AG08396 (cell line): Measurements from ENCODE around the gene TMEM139.

ENCODE experiments used
- DNase-seq: peaks from one replicate; pipeline ENCODE4 v3.0.0; 2012; ENCODE audit warnings: low spot score, mixed read lengths

TMEM139 gene

GRCh38 chr7:143284591-143285469 lies at the start of gene TMEM139:
Gene TMEM139 (plus strand): TSS chr7:143284958. CDS start chr7:143285958, 1,000 bp downstream.
- no peak for DNase-seq

- DNase-seq, result no peak
Measured at GRCh38 chr7:143235561-143235960, 49.2 kb upstream of the TMEM139 start.

DNA sequence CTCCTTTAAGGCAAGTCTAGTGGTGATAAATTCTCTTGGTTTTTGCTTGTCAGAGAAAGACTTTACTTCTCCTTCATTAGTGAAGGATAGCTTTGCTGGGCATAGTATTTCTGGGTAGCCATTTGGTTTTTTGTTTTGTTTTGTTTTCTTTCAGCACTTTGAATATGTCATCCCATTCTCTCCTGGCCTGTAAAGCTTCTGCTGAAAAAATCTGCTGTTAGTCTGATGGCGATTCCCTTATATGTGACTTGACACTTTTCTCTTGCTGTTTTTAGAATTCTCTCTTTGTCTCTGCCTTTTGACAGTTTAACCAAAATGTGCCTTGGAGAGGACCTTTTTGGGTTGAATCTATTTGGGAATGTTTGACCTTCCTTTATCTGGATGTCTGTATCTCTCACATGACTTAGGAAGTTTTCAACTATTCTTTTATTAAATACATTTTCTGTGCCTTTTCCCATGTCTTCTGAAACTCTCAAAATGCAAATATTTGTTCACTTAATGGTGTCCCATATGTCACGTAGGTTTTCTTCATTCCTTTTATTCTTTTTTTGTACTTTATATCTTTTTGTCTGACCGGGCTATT lies 48.3 kb upstream of the TMEM139 start:
- no peak for DNase-seq

- no peak for DNase-seq
Measured at GRCh38 chr7:143237366-143237765, 47.4 kb upstream of the TMEM139 start.

- DNase-seq, result no peak
Measured at GRCh38 chr7:143238289-143238980, 46.3 kb upstream of the TMEM139 start.

GRCh38 chr7:143239813-143240212 lies 44.9 kb upstream of the TMEM139 start:
- DNase-seq, result no peak

DNA sequence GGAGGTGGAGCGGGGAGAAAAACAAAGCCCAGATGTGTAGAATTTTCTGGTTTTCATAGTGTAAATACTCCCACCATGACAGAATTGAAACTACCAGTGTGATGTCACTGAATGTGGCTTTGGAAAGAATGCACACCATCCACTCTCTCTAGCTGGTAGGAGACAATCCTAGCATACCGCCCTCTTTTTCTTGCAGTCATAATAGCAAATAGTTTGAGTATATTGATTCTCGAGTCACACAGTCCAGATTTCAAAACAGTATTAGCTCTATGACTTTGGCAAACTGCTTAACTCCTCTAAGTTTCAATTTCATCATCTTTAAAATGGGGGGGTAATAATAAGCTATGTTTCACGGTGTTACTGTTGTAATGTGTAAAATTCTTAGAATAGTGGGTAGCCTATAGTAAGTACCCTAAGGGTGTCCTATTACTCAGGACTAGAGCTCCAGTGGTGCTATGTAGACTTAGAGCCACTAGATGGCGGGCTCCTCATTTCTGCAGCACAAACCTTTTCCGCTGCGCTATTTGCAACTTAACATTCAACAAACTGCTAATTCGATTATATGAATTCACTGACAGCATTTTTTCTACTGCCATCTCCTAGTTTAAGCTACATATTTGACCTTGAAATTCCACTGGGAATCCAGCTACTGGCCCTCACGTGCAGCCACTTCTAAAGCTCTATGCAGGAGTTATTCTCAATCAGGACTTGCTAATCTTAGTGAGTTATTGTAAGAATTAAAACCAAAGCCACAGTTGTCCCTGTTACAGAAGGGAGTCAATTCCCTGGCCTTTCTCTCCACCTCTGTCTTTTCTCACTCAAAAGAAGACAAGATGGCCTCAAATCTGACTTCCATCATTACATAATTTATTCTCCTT lies 44.2 kb upstream of the TMEM139 start:
- peak; percentile 56 for DNase-seq

DNA sequence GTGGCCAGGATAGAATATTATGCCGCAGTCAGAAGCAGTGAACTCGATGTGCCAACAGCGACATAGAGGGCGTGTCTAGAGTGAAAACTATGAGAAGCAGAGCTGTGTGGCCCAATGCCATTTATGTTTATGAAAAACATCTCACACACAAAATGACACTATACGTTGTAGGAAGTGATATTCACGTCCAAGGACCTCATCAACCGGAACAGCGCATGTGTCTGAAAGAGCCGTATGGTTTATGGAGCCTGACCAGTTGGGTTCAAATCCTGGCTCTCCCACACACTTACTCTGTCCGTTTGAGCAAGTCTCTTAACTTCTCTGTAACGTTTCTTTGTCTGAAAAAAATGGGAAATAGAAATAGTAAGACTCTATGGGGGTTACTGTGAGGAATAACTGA lies 42.5 kb upstream of the TMEM139 start:
- DNase-seq, result no peak

DNA sequence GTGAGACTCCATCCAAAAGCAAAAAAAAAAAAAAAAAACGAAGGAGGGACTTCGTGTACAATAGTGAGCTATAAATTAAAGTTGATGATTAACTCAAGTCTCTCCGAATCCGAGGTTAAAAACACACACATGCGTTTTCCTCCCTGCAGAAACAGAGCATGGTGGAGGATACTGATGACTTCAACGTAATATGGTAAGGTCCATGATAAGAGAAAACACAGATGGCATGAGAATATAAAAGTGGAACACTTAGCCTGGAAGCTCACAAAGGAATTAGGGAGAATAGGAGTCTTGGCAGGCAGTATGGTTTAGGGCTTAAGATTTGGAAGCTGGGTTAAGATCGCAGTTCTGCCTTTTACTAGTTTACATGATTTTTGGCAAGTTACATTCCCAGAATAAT lies 41.6 kb upstream of the TMEM139 start:
- no peak for DNase-seq

GRCh38 chr7:143243614-143244013 lies 41.1 kb upstream of the TMEM139 start:
- DNase-seq, result no peak

- no peak for DNase-seq
Measured at GRCh38 chr7:143244321-143244720, 40.4 kb upstream of the TMEM139 start.

DNA sequence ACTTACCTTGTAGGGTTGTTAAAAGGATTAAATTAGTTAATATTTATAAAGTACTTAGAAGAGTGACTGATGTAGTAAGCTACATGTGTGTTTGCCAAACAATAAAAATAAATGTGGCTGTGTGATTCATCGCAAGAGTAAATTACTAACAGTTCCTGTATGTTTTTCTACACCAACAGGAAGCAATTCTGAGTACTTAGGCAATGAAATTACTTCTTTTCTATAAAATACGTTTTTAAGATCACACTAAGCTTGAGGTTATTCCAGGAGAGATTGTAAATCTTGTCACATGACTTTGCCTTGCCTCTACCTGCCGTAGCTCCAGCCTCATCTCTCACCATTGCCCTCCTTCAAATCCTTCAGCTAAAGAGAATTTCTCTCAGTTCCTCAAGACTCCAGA lies 39.6 kb upstream of the TMEM139 start:
- DNase-seq, result no peak

GRCh38 chr7:143247372-143247771 lies 37.4 kb upstream of the TMEM139 start:
- DNase-seq, result no peak

DNA sequence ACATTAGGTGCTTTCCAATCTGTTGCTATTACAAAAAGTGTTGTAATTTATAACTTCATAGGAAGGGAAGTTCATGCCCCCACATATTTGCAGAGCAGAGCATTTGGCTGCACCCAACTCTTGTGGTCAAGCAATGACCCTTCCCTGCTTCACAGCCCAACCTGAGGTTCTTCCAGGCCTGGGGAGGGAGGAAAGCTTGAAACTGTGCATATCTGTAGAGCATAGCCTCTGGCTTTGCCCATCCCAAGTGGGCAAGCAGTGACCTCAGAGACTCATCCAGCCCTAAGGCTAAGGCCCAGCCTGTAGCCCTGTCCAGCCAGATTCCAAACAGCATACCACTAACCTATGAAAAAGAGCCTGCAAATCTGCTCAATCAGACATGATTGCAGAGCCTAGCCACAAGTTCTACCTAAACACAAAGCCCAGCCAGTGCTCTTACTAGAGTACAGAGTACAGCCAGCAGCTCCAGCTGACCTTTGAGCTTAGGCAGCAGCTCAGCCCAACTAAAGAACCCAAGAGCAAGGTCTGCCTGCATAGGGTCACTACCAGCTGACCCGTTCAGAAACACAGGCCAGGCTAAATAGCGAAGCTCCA lies 35.9 kb upstream of the TMEM139 start:
- no peak for DNase-seq

- DNase-seq, result no peak
Measured at GRCh38 chr7:143250199-143250598, 34.6 kb upstream of the TMEM139 start.

- no peak for DNase-seq
Measured at GRCh38 chr7:143250822-143251221, 33.9 kb upstream of the TMEM139 start.

DNA sequence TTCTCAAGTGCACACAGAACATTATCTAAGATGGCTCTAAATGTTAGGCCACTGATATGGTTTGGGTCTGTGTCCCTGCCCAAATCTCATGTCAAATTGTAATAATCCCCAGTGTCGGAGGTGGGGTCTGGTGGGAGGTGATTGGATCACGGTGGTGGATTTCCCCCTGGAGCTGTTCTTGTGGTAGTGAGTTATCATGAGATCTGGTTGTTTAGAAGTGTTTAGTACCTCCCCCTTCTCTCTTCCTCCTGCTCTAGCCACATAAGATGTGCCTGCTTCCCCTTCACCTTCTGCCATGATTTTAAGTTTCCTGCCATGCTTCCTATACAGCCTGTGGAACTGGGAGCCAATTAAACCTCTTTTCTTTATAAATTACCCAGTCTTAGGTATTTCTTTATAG lies 32.8 kb upstream of the TMEM139 start:
- DNase-seq, result no peak

DNA sequence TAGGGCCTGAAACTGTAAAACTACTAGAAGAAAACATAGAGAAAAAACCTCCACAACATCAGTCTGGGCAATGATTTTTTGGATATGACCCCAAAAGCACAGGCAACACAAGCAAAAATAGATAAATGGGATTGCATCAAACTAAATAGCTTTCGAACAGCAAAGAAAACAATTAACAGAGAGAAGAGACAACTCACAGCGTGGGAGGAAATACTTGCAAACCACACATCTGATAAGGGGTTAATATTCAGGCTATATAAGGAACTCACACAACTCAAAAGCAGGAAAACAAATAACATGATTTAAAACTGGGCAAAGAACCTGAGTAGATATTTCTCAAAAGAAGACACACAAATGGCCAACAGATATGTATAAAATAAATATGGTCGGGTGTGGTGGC lies 29.2 kb upstream of the TMEM139 start:
- no peak for DNase-seq

- no peak for DNase-seq
Measured at GRCh38 chr7:143256325-143256724, 28.4 kb upstream of the TMEM139 start.

GRCh38 chr7:143256932-143257331 lies 27.8 kb upstream of the TMEM139 start:
- DNase-seq, result no peak

DNA sequence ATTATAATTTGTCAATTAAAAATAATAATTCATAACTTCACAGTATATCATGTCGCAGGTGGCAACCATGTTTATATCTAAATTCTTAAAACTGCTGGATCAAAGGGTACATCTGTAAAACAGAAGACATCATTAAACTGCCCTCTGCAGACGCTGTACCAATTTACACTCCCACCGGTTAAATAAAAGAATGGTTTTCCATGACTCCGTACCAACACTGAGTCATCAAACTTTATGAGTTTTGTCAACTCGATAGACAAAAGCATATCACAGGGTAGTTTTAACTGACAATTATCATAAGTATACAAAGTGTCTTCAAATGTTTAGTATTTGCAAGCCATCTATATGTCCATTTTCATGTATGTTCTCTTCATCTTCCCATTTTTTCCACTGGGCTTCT lies 27.3 kb upstream of the TMEM139 start:
- DNase-seq, result no peak

GRCh38 chr7:143258831-143259230 lies 25.9 kb upstream of the TMEM139 start:
- DNase-seq, result no peak
